K562 (cell line): ENCODE measurements around the gene ELK1. TPM values are rescaled to one million over a fixed set of nuclear protein-coding genes. Genes with fewer than 3 reads are reported as not detected.
A peak's percentile ranks its signal among the peaks of the same experiment; 100 is the strongest.

Experiments used
- ATF6 ChIP-seq: sonication (generic); formaldehyde crosslinking; IDR thresholded peaks from 2 replicates; pipeline ENCODE4 v1.4.0; 2020; ENCODE audit warnings: mild to moderate bottlenecking, missing genetic modification reagents
- BRD4 ChIP-seq: fragments of 200-600 bp; sonication (generic); IDR thresholded peaks from 2 replicates; pipeline ENCODE4 v1.6.1; 2017; ENCODE audit warnings: inconsistent platforms
- E2F1 ChIP-seq: sonication (generic); formaldehyde crosslinking; IDR thresholded peaks from 2 replicates; pipeline ENCODE4 v1.8.1; 2023; ENCODE audit warnings: mild to moderate bottlenecking, missing genetic modification reagents, moderate library complexity
- FIP1L1 ChIP-seq: fragments of 200-400 bp; formaldehyde crosslinking; IDR thresholded peaks from 2 replicates; pipeline ENCODE4 v1.6.1; 2018; ENCODE audit warnings: mild to moderate bottlenecking, low read depth, low read length; ENCODE audit not compliant: poor library complexity, severe bottlenecking
- HNRNPH1 ChIP-seq: fragments of 200-400 bp; formaldehyde crosslinking; optimal IDR thresholded peaks from 2 replicates; pipeline ENCODE3; 2017; ENCODE audit warnings: low read depth, mild to moderate bottlenecking, low read length, moderate library complexity
- IFI16 ChIP-seq: fragments of 250-450 bp; sonication (Bioruptor Pico); IDR thresholded peaks from 2 replicates; pipeline ENCODE4 v2.1.2; 2022; ENCODE audit warnings: mild to moderate bottlenecking, inconsistent platforms
- MCM3 ChIP-seq: fragments of 450-650 bp; IDR thresholded peaks from 2 replicates; pipeline ENCODE4 v1.6.1; 2016
- MCM7 ChIP-seq, 2 experiments: fragments of 450-650 bp; IDR thresholded peaks; 2 replicates each; pipeline ENCODE4 v1.6.1; 2016 to 2018
- NFIX ChIP-seq: fragments of 250-450 bp; sonication (Bioruptor Pico); IDR thresholded peaks from 2 replicates; pipeline ENCODE4 v1.4.0; 2020; ENCODE audit warnings: low read depth, mild to moderate bottlenecking, moderate library complexity
- RFX5 ChIP-seq: IDR thresholded peaks from 2 replicates; pipeline ENCODE4 v1.6.1; 2011; ENCODE audit warnings: low read depth, mild to moderate bottlenecking, improper control_type of control experiment, low read length
- RUNX1 ChIP-seq: sonication (generic); IDR thresholded peaks from 2 replicates; pipeline ENCODE4 v1.6.1; 2016; ENCODE audit warnings: antibody characterized with exemption, low read depth
- SMARCE1 ChIP-seq: fragments of 450-650 bp; IDR thresholded peaks from 2 replicates; pipeline ENCODE4 v1.7.1; 2016; ENCODE audit warnings: mild to moderate bottlenecking
- SRSF3 ChIP-seq: fragments of 200-400 bp; formaldehyde crosslinking; IDR thresholded peaks from 2 replicates; pipeline ENCODE4 v1.6.1; 2016; ENCODE audit warnings: mild to moderate bottlenecking, low read length, moderate library complexity; ENCODE audit not compliant: insufficient read depth
- ZBTB26 ChIP-seq: fragments of 450-650 bp; formaldehyde crosslinking; IDR thresholded peaks from 2 replicates; pipeline ENCODE4 v1.4.0; 2022; ENCODE audit warnings: missing genetic modification characterization
- ZBTB8A ChIP-seq: fragments of 450-650 bp; IDR thresholded peaks from 2 replicates; pipeline ENCODE4 v1.6.1; 2018; ENCODE audit warnings: mild to moderate bottlenecking, moderate library complexity; ENCODE audit not compliant: partially characterized antibody
- ZNF175 ChIP-seq: fragments of 200-800 bp; sonication (Bioruptor generic); IDR thresholded peaks from 2 replicates; pipeline ENCODE4 v1.6.1; 2016; ENCODE audit warnings: low read depth, mild to moderate bottlenecking, missing genetic modification characterization, missing compliant biosample characterization
- ZNF23 ChIP-seq: fragments of 250-450 bp; sonication (Bioruptor Pico); IDR thresholded peaks from 2 replicates; pipeline ENCODE4 v1.4.0; 2020; ENCODE audit warnings: mild to moderate bottlenecking
- polyA plus RNA-seq, 8 experiments: library from polyadenylated mRNA; depleted of rRNA in 4 of 8; stranded (reverse) in 5 of 8; unstranded in 3 of 8; fragments of >200 nt; fragmentation: Nextera tagmentation in 2 of 8; fragmentation: Illumina TruSeq in 1 of 8; extraction: Ambion mirVana in 2 of 8; extraction: Trizol in 1 of 8; gene quantifications; 2 replicates each; pipeline versions ENCODE4 v1.2.1 to v1.2.3, GENCODE V29; 2011 to 2014; ENCODE audit warnings: inconsistent platforms in 1 of 8, missing spikeins in 1 of 8
- total RNA-seq, 7 experiments: library from RNA; depleted of rRNA in 6 of 7; stranded (reverse); fragments of >200 nt in 6 of 7; fragmentation: Illumina TruSeq in 2 of 7; extraction: Trizol in 2 of 7; gene quantifications; 2 replicates each; pipeline versions ENCODE4 v1.2.1 to v1.2.3, GENCODE V29; 2011 to 2021; ENCODE audit warnings: low replicate concordance in 1 of 7
- TF ChIP-seq, protein P1 (sequence below): fragments of 450-650 bp; formaldehyde crosslinking; IDR thresholded peaks from 2 replicates; pipeline ENCODE4 v1.4.0; 2020; ENCODE audit warnings: mild to moderate bottlenecking, mixed read lengths
- TF ChIP-seq, protein P2 (sequence below): fragments of 200-800 bp; sonication (Bioruptor generic); IDR thresholded peaks from 2 replicates; pipeline ENCODE4 v1.6.1; 2017; ENCODE audit warnings: missing genetic modification characterization, missing compliant biosample characterization
- TF ChIP-seq, protein P3 (sequence below): fragments of 250-450 bp; sonication (Bioruptor Pico); IDR thresholded peaks from 2 replicates; pipeline ENCODE4 v1.6.1; 2021; ENCODE audit warnings: mild to moderate bottlenecking

ELK1 gene
- total and polyA plus RNA-seq, 9 of the 15 experiments (the other 6 are each of a cell fraction or from before 2014, with no cell fraction given) = 4.4 to 74.9 (median 26.5) TPM

GRCh38 chrX:47662144-47662657 is 11.8 kb upstream of the ELK1 start (continued):
- TF ChIP-seq NFIX (CRISPR knock-in tag) (no peak), BRD4 (no peak), ZBTB8A (no peak), RUNX1 (no peak), RFX5 (no peak), E2F1 (CRISPR knock-in tag) (no peak), ZNF175 (CRISPR knock-in tag) (no peak; the same call in 1 of the 2 replicates), HNRNPH1 (no peak), MCM3 (no peak), ATF6 (CRISPR knock-in tag) (no peak), ZBTB26 (no peak), IFI16 (CRISPR knock-in tag) (no peak), SRSF3 (no peak), ZNF23 (CRISPR knock-in tag) (no peak), MCM7 (IDR thresholded peaks at IDR 0.05) (no peak), FIP1L1 (no peak), SMARCE1 (peak; percentile 95)
- TF ChIP-seq, protein P1, sequence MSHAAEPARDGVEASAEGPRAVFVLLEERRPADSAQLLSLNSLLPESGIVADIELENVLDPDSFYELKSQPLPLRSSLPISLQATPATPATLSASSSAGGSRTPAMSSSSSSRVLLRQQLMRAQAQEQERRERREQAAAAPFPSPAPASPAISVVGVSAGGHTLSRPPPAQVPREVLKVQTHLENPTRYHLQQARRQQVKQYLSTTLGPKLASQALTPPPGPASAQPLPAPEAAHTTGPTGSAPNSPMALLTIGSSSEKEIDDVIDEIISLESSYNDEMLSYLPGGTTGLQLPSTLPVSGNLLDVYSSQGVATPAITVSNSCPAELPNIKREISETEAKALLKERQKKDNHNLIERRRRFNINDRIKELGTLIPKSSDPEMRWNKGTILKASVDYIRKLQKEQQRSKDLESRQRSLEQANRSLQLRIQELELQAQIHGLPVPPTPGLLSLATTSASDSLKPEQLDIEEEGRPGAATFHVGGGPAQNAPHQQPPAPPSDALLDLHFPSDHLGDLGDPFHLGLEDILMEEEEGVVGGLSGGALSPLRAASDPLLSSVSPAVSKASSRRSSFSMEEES (CRISPR knock-in tag) = no peak
- TF ChIP-seq, protein P2, sequence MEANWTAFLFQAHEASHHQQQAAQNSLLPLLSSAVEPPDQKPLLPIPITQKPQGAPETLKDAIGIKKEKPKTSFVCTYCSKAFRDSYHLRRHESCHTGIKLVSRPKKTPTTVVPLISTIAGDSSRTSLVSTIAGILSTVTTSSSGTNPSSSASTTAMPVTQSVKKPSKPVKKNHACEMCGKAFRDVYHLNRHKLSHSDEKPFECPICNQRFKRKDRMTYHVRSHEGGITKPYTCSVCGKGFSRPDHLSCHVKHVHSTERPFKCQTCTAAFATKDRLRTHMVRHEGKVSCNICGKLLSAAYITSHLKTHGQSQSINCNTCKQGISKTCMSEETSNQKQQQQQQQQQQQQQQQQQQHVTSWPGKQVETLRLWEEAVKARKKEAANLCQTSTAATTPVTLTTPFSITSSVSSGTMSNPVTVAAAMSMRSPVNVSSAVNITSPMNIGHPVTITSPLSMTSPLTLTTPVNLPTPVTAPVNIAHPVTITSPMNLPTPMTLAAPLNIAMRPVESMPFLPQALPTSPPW (CRISPR knock-in tag) = peak; percentile 26; the same call in 1 of the 2 replicates
- TF ChIP-seq, protein P3, sequence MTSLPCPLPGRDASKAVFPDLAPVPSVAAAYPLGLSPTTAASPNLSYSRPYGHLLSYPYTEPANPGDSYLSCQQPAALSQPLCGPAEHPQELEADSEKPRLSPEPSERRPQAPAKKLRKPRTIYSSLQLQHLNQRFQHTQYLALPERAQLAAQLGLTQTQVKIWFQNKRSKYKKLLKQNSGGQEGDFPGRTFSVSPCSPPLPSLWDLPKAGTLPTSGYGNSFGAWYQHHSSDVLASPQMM (CRISPR knock-in tag) = no peak
